Measurements from ENCODE around the gene RBP2.

RBP2 gene

DNA sequence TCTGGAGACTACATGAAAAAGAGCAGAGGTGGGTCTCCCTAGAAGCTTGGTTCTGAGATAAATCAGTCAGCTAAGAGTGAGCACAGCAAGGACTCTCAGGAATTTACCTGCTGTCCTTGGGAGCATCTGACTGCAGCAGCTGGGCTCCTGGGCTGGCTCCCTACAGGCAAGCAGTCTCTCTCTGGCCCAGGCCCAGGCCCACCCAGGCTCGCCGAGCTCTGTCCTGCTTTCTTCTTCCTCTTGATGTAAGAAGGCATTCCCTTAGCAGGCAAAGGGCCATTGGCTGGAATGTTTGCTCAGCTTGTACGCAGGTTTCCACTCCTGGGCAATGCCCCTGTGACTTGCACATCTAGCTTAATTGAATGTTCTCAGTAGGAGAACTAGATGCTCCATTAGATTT, 4.3 kb upstream of the RBP2 start:
- DNase-seq = no peak

DNA sequence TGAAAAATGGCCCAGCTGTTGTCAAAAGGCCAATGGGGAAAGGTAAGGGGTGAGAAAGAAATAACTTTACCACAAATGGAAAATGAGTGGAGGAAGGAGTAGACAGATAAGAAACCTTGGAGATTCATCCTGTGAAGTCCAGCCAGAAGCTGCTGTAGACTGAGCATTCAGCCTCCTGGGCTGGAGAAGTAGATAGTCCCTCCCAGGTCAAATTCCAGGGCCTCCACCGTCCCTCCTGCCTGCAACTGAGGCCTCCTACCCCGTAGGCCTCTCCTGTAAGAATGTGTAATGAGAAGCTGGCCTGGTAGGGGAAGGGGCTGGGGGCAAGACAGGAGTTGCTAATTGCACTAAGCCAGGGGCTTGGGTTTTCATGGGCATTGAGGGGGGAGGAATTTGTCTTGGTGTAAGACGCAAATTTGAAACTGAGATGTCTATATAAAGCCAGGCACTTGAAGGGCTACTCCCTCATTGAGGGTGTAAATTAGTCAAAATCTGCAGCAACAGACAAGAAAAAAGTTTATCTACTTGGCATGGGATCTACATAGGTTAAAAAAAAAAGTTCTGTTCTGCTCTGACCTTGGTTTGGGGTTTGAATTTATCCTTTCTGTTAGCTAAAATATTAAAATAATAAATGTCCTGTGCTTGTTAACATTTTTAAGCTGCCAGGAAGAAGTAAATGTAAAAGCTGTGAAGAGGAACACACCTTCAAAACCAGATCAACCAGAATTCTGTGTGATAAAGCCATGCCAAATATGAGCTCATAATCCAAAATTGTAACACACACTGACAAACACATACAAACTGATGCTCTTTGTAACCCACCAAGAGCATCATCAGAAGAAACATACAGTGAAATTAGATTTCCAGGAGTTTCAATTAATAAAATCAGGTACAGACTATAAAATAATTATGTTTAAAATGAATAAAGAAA, 1.7 kb upstream of the RBP2 start:
- no peak for DNase-seq

DNA sequence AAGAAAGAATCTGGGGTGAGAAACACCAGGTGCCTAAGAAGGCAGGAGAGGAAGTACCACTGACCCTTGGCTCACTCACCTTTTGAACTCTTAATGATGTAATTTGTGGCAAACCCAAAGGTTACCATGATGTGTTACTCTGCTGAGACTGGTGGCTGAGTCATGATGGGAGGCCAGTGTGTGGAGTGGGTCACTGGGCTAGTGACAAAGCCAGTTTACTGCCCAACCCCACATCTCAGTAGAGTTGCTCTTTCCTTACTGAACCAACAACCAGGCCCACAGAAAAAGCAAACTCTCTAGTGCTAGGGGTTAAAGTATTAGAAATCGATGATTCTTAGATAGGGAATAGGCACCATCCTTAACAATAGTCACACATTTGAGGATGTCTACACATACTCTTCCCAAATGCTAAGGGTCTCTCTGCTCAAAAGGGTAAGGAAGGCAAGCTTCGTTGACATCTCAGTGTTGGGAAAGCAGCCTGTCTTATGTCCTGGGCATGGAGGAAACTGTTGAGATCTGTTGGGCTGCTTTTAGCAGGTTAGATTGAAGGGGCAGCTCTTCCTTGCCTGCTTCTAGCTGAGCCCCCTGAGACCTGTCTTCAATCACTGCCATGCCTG, 3.1 kb downstream of the RBP2 start:
- no peak for DNase-seq

DNA sequence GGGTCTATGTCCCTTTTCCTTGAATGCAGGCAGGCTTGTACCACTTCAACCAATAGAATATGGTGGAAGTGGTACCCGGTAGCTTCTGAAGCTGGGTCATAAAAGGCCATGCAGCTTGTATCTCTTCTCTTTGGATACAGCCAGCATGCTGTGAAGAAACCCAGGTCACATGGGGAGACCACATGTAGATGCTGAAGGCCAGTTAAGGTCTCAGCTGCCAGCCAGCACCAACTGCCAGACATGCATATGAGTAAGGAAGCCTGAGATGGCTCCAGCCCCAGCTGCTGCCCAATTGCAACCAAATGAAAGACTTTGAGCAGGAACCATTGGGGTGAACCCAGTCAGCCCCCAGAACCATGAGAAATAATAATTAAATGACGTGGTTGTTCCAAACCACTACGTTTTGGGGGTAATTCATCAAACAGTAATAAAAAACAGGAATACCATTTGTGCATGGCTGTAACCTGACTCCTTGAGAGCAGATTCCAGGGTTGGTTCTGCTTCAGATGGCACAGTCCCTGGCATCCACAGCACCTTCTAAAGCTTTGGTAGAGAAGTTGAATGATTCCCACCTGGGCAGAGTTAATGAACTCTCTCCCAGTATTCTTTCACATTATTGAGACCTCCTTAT, 3.8 kb downstream of the RBP2 start:
- no peak for DNase-seq

DNA sequence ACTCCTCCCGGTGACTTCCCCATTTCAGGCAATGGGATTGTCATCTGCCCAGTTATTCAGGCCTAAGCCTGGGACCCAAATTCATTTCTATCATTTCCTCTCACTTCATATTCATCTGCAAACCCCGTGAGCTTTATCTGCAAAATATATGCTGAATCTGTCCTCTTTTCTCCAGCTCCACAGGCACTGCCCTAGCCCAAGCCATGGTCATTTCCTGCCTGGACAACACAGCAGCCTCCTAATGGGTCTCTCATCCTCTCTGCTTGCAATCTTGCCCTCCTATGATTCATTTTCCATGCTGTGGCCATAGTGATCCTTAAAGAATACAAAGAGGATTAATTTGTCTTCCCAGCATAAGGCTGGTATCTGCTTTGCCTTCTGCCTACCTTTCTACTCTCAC, 6.1 kb downstream of the RBP2 start:
- no peak for DNase-seq

DNA sequence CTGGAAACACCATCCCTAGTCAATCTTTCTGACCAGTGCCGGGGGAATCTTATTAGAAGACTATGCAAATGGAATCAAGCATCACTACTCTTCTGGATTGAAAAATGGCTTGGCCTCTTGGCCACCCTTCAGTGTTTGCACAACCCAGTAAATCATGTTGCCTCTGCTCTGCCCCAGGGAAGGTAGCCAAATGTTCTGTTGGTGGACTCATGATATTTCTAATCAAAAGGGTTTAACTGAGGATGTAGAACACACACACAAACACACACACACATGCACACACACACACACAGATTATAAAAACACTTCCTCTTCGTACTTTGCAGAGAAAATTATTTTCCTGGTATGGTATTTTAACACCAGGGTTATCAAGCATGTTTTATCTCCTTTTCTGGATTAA, 7.9 kb downstream of the RBP2 start:
- DNase-seq = no peak

DNA sequence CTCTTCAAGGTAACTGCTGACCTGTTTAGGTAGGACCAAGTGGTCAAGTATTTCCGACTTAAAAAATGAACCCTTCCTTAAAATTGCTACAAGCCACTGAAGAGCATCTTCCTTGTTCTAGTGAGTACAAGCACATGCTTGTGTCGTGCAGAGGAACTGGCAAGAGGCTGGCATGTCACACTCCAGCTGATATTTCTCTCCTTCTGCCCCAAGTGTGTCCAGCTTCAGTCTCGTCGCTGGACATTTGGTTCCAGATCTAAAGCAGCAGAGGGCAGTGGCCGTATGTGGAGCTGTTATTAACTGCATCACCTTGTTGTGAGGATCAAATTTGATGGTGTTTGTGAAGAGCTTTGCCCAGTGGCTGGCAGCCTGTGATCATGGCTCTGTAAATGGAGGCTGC, 10.0 kb downstream of the RBP2 start:
- DNase-seq = no peak

DNA sequence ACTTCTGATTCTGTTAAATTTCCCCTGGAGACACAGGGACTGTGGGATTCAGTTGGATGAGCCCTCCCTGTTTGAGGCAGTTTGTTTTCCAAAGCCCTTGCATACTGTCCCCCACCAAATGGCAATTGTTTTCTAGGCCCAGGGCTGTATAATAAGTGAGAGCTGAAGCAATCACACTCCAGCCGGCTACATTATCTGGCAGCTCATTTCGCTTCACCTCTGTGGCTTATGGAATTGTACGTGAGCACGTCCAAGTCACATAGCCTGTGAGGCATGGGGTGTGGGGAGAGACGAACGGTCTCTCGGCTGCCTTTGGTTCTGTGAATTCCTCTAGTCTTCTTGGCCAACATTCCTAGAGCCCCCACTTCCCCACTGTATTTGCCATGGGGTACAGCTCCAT, 10.7 kb downstream of the RBP2 start:
- DNase-seq = no peak

DNA sequence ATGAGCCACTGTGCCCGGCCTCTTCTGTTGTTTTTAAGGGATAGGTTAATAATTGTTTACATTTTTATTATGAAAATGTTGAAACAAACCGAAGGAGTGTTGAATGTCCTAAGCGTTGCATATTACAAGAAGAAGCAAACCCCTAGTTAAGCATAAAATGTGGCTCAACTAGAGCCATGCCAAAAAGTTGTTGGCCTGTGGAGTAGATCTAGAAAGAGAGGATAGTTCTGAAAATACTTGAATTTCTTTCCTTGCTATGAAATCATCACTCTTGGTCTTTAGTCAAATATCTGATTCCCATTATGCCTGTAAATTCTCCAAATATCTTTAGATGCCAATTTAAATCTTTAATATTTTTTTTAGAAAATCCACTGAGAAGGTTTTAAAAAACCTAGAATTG, 12.8 kb downstream of the RBP2 start:
- DNase-seq = no peak

DNA sequence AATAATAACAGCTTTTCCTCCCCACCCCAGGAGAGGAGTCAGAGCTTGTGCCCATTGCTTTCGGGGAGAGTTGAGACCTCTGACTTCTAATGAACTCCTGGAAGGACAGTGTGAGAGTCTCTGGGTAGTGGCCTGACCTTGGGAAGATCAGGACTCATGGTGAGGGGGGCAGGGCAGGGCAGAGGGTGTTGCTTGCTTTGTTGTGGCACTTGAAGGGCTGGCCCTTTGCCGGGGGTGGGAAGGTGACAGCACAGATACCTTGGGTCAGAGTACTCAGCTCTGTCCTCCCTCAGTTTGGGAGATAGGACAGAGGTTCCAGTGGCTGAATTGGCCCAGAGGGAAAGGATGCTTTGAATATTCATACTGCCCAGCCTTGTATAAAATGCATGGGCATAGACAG, 15.8 kb downstream of the RBP2 start:
- DNase-seq = no peak

DNA sequence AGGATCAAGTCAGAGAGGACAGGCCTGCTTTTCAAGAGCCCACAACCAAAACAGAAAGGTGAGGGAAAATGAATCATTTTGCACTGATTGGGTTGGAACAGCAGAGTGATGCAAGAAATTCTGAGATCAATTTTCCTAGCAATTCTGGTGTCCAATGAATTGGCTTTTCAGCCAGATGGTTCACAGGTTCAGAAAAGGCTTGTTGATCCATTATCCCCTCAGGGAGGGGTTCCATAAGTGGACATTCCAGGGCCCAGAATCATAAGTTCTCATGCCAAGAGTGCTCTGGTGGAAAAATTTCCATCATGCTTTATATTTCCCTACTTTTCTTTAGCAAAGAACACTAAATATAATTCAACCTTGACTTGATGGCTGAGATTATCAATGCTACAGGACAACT, 16.2 kb downstream of the RBP2 start:
- DNase-seq = no peak

DNA sequence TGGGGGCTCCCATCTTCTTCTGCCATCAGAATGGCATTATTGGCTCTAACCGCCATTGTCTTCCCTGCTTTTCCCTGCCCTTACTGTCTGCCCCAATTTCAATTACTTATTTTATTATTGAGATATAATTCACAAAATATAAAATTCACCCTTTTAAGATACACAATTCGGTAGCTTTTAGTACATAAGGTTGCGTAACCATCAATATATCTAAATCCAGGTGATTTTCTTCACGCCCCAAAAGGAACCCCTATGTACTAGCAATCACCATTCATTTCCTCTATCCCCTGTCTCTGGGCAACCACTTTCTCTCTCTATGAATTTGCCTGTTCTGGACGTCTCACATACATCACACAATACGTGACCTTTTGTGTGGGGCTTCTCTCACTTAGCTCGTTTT, 18.0 kb downstream of the RBP2 start:
- no peak for DNase-seq

DNA sequence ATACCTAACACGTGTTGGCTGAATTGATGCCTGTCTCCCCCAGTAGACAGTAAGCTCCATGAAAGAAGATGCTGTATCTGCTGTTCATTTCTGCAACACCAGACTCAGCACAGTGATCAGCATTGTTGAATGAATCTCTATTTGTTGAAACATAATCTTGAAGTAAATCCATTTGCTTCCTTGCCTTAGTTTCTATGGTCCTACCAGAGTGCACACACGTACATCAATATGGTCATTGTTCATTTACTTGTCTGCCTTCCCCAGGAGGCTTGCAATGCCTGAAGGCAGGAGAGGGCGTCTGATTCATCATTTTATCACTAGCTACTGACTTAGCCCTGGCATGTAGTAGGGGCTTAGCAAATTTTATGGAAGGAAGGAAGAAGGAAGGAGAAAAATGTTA, 19.2 kb downstream of the RBP2 start:
- no peak for DNase-seq

DNA sequence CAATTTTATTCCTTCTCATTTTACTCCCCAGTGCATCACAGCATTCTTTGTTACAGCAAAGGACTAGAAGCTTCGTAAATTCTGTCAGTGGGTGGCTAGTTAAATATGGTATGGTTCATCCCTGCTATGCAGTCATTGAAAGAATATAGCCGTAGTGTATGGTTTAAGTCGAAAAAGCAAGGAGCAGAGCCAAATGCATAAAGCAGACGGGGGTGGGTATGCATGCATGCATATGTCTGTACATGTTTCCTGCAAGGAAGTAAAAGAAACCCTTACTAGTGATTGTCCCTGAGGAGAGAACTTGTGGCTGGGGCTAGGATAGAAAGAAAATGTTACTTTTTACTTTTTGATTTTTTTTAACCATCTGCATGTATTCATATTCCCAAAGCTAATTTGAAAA, 19.9 kb downstream of the RBP2 start:
- DNase-seq = no peak

DNA sequence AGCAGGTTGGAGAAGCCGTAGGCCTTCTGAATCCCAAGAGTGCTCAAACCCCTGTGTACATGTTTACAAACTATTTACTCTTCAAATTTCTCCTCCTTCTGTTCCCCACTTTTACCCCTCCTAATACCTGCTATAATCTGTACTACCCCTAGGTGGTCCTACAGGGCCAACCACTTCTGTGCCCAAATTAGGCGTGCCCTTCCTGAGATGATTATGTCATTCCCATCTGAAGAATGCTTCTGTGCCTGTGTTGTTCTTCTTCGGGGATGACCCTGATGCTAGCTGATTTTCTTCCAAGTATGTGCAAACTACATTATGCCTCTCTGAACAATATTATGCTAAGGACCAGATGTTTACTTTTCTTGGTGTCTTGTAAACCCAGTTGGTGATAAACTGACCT, 20.5 kb downstream of the RBP2 start:
- no peak for DNase-seq

DNA sequence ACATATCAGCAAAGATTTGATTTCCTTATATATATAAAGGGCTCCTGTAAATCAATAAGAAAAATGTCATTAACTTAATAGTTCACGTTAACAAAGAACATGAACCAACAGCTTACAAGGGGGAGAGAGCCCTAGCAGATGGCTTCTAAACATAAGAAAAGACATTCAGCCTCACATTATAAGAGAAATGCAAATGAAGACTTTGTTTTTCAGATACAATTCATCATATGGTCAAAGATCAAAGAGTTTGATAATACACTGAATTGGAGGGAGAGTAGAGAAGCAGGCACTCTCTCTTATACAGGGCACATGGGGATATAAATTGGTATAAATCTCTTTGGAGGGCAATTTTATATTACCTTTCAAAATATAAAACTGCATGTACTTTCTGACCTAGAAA, 21.1 kb downstream of the RBP2 start:
- no peak for DNase-seq

DNA sequence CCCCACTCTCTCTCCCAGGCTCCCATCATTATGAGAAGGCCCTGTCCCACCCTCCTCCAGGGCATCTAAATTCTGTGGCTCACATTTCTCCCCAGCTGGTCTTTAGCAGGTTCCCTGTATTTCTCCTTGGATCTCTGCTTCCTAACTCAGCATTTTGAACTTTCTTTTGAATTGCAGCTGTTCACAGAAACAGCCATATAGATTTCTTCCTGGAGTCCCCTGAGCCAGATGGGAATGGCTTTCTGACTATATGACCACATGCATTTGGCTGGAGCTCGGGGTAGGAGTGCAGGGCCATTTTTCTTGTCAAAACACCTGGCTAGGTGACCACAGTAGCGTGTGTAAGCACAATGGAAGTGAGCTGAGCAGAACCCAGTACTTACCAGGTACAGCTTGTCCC, 22.0 kb downstream of the RBP2 start:
- DNase-seq = no peak

DNA sequence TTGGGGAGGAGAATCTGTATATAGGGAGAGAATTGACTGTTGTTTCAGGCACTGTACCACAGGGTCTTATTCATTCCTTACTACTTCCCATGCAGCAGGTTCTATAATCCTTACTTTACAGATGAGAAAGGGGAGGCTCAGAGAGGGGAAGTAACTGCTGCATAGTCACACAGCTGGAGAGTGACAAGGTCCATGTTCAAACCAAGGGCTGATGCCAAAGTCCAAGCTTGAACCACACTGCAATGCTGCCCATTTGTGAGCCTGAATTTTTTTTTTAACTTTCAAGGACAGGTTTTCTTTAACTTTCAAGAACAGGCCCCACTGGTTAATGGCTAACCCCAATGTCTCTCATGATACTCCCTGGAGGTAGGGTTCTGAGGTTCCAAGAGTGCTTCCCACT, 26.2 kb downstream of the RBP2 start:
- DNase-seq = no peak

DNA sequence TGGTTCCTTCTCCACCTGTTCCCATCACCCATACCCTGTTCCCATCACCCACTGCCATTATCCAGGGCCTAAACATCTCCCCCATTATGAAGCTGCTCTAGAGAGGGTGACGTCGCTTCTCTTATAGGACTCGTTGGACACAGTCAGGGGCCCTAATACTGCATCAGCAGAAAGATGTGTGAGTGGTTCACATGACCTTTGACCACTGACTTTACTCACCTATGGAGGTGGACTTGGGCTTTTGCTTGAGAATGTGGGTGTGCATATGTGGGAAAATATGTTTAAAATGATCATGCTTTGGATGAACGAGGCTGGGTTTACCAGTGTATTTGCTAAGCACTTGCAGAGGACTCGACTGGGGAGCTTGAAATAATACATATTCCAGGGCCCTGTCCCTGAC, 26.8 kb downstream of the RBP2 start:
- DNase-seq = no peak

DNA sequence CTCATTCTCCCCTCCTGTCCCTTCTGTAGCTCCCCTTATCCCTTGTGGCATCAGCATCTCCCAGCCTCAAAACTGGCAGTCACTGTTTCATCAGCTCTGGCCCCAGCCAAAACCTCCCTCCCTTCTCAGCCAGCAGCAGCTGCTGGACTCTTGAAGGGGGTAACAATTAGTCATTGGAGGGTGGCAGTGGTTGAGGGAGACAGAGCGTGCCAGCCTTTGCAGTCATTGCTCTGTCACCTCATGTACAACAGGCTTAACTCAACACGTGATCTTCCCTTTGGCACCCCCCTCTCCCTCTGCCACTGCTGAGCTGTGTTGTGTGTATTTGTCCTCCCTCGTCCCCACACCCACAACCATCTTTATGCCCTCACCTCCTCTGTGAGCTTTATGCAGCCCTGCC, 28.2 kb downstream of the RBP2 start:
- DNase-seq = no peak

DNA sequence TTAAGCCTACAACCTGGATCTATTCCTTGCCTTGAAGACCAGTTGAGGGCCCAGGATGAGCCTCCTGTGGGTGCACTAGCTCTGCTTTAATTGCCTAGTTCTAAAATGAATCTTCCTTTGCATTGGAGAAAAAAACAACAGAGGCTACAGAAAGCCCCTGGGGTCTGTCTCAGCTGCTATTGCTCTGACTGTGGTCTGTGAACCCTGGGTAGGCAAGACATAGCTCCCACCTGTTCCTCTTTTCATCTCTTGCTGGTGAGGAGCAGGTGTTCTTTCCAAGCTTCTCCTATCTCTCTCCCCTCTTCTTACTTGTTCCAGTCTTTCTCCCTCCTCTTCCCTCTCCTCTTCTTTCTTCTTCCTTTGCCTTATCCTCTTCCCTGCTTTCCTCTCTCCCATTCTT, 28.8 kb downstream of the RBP2 start:
- no peak for DNase-seq

DNA sequence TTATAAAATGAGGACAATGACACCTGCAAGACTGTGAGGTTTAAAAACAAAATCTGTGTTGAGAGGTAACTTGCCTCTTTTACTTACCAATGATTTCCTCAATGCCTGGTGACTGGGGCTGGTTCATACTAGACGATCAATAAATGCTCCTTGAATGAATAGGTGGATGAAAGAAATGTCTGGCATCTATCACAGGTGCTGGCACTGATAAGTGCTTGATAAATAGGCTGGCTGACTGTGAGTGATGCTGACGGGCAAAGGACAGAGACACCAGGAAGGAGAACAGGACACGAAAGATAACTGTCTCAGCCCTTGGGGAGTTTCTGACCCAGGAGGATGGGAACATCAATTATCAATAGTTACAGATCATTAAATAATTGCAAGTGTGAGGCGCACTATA, 31.9 kb downstream of the RBP2 start:
- DNase-seq = no peak

DNA sequence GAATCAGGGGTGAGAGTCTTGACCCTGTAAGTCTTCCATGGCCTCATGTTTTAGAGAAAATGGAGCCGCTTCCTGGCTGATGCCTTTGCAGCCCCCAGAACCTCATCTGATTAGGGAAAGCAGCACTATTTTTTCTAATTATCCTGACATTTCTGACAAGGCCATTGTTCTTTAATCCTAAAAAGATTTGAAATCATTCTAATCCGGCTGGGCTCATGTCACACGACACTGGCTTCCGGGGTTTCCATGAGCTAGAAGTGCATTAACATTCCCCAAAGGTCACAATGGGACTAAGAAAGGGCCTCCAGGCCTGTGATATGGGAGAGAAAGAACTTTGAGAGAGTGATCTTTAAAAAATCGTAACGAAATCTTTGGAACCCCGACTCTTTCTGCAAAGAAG, 33.1 kb downstream of the RBP2 start:
- DNase-seq = no peak

DNA sequence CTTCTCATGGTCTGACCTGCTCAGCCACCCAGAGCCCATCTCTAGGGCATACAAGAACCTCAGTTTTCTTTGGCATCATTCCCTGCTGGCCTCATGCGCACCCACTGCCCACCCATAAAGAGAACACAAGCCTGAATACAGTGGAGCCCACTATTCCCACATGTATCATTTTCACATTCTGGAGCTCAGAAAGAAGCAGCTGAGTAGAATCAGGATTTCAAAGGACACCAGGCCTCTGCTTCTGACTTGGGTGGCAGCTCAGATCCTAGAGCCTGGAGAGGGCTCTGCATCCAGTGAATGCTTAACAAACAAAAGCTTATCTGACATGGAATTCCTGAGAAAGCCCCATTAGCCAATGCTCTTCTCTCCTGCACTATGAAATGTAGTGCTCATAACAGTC, 34.7 kb downstream of the RBP2 start:
- DNase-seq = no peak

All from activated CD8-positive, alpha-beta memory T cell treated with anti-CD3 and anti-CD28 coated beads, Interleukin-2, amount 50 U/mL, for 48 hours (primary cell).